OCI-LY1 (cell line): ENCODE results near the gene GFPT2.

ENCODE experiments used
- H2AFZ ChIP-seq: fragments of 200-600 bp; sonication (generic), shearing (Covaris generic); 2 replicates; pipeline ENCODE4 v1.6.0; 2014; ENCODE audit warnings: antibody characterized with exemption, mild to moderate bottlenecking, low read length
- H3F3A ChIP-seq: fragments of 200-600 bp; sonication (generic), shearing (Covaris generic); 2 replicates; pipeline ENCODE4 v1.6.0; 2014; ENCODE audit warnings: mild to moderate bottlenecking, antibody characterized with exemption, low read length, moderate library complexity; ENCODE audit not compliant: insufficient read depth
- H3K27ac ChIP-seq: fragments of 200-600 bp; sonication (generic); 2 replicates; pipeline ENCODE4 v1.5.1; 2014; ENCODE audit warnings: low read length, mixed run types, mild to moderate bottlenecking, low read depth; ENCODE audit not compliant: poor library complexity, severe bottlenecking
- H3K27me3 ChIP-seq: fragments of 200-600 bp; sonication (generic); 2 replicates; pipeline ENCODE4 v1.6.0; 2014; ENCODE audit warnings: antibody characterized with exemption, mild to moderate bottlenecking, low read length, moderate library complexity; ENCODE audit not compliant: insufficient read depth
- H3K36me3 ChIP-seq: fragments of 200-600 bp; sonication (generic); 2 replicates; pipeline ENCODE4 v1.6.1; 2014; ENCODE audit warnings: mild to moderate bottlenecking, antibody characterized with exemption, low read length, moderate library complexity, mixed read lengths; ENCODE audit not compliant: insufficient read depth
- H3K4me1 ChIP-seq: fragments of 200-600 bp; sonication (generic); 2 replicates; pipeline ENCODE4 v1.5.1; 2014; ENCODE audit warnings: mild to moderate bottlenecking, low read length, moderate library complexity; ENCODE audit not compliant: insufficient read depth, severe bottlenecking
- H3K4me2 ChIP-seq: fragments of 200-600 bp; sonication (generic), shearing (Covaris generic); 2 replicates; pipeline ENCODE4 v1.6.1; 2014; ENCODE audit warnings: low read length
- H3K4me3 ChIP-seq: fragments of 200-600 bp; sonication (generic); 2 replicates; pipeline ENCODE4 v1.5.1; 2014; ENCODE audit warnings: low read length, low read depth, mild to moderate bottlenecking, mixed read lengths; ENCODE audit not compliant: poor library complexity, severe bottlenecking
- H3K79me2 ChIP-seq: fragments of 200-600 bp; shearing (Covaris generic); 2 replicates; pipeline ENCODE4 v1.6.1; 2016; ENCODE audit warnings: mixed run types, low read length, mixed read lengths; ENCODE audit not compliant: insufficient read depth
- H3K9ac ChIP-seq: fragments of 200-600 bp; sonication (generic), shearing (Covaris generic); 2 replicates; pipeline ENCODE4 v1.6.1; 2014; ENCODE audit warnings: mild to moderate bottlenecking, low read length, mixed read lengths
- H3K9me2 ChIP-seq: fragments of 200-600 bp; sonication (generic), shearing (Covaris generic); 2 replicates; pipeline ENCODE4 v1.6.1; 2014; ENCODE audit warnings: low read depth, mild to moderate bottlenecking, low read length, mixed read lengths
- H3K9me3 ChIP-seq: fragments of 200-600 bp; shearing (Covaris generic); 2 replicates; pipeline ENCODE4 v1.6.1; 2014; ENCODE audit warnings: low read length, mixed read lengths
- H4K20me1 ChIP-seq: fragments of 200-600 bp; sonication (generic), shearing (Covaris generic); 2 replicates; pipeline ENCODE4 v1.6.0; 2016; ENCODE audit warnings: mild to moderate bottlenecking, low read length; ENCODE audit not compliant: insufficient read depth
- CTCF ChIP-seq: fragments of 200-600 bp; sonication (generic), shearing (Covaris generic); IDR thresholded peaks from 2 replicates; pipeline ENCODE4 v1.5.1; 2017; ENCODE audit warnings: mild to moderate bottlenecking, antibody characterized with exemption, low read length, moderate library complexity, mixed read lengths
- EZH2 ChIP-seq: fragments of 200-600 bp; sonication (generic), shearing (Covaris generic); IDR thresholded peaks from 2 replicates; pipeline ENCODE4 v1.8.0; 2017; ENCODE audit warnings: borderline replicate concordance, mixed run types, mild to moderate bottlenecking, antibody characterized with exemption, low read length, moderate library complexity, mixed read lengths

Gene GFPT2

GRCh38 chr5:180331647-180331950, 21.5 kb downstream of the GFPT2 start:
- peaks cover 4% of the 10 kb centered on the region for H3K4me1 ChIP-seq
- no peaks in the 10 kb centered on the region for H4K20me1 ChIP-seq
- H3K27ac ChIP-seq = no peak overlapping the region
- no peaks in the 10 kb centered on the region for H3K9me3 ChIP-seq
- TF ChIP-seq CTCF (no peak), EZH2 (no peak)
- H3K27me3 ChIP-seq = 0 out of 2 replicates have a peak, but pooled peaks cover 6% of the 10 kb centered on the region
- no peak overlapping the region for H3K4me3 ChIP-seq
- H3K4me2 ChIP-seq = no peak overlapping the region
- no peaks in the 10 kb centered on the region for H3F3A ChIP-seq
- no peak overlapping the region for H2AFZ ChIP-seq
- no peak overlapping the region for H3K9ac ChIP-seq
- H3K36me3 ChIP-seq = no peaks in the 10 kb centered on the region
- H3K79me2 ChIP-seq = no peaks in the 10 kb centered on the region
- H3K9me2 ChIP-seq = no peaks in the 10 kb centered on the region

GRCh38 chr5:180330810-180331646, 22.1 kb downstream of the GFPT2 start:
- Histone ChIP-seq H4K20me1 (no peaks in the 10 kb centered on the region), H3K4me2 (no peak overlapping the region), H3K9me2 (no peaks in the 10 kb centered on the region), H2AFZ (no peak overlapping the region), H3K4me3 (no peak overlapping the region), H3F3A (no peaks in the 10 kb centered on the region), H3K27ac (no peak overlapping the region), H3K27me3 (0 out of 2 replicates have a peak, but pooled peaks cover 6% of the 10 kb centered on the region), H3K4me1 (peaks cover 4% of the 10 kb centered on the region), H3K9me3 (no peaks in the 10 kb centered on the region), H3K9ac (no peak overlapping the region), H3K79me2 (no peaks in the 10 kb centered on the region), H3K36me3 (no peaks in the 10 kb centered on the region)
- TF ChIP-seq EZH2 (no peak), CTCF (no peak)

GRCh38 chr5:180330270-180330648, 22.9 kb downstream of the GFPT2 start:
- Histone ChIP-seq H4K20me1 (no peaks in the 10 kb centered on the region), H3K4me2 (no peak overlapping the region), H3K79me2 (no peaks in the 10 kb centered on the region), H3K27me3 (0 out of 2 replicates have a peak, but pooled peaks cover 6% of the 10 kb centered on the region), H3K4me1 (peaks cover 4% of the 10 kb centered on the region), H3F3A (no peaks in the 10 kb centered on the region), H3K9ac (no peak overlapping the region), H3K9me2 (no peaks in the 10 kb centered on the region), H3K36me3 (no peaks in the 10 kb centered on the region), H3K27ac (no peak overlapping the region), H3K9me3 (no peaks in the 10 kb centered on the region), H2AFZ (no peak overlapping the region), H3K4me3 (no peak overlapping the region)
- TF ChIP-seq CTCF (no peak), EZH2 (no peak)
